Type B pancreatic cell (in vitro differentiated cells): Measurements from ENCODE around the gene ABCB1. TPM values are rescaled to one million over a fixed set of nuclear protein-coding genes. Genes with fewer than 3 reads are reported as not detected.

Source experiments
- DNase-seq: peaks from one replicate; pipeline ENCODE4 v3.0.0; 2021; ENCODE audit warnings: mixed read lengths; ENCODE audit not compliant: unreplicated experiment; ENCODE audit errors: extremely low spot score
- H3K27ac Mint-ChIP-seq: 2 replicates; pipeline ENCODE4 v1.8.0; 2021; ENCODE audit warnings: mild to moderate bottlenecking, mixed read lengths
- H3K27me3 Mint-ChIP-seq: 2 replicates; pipeline ENCODE4 v1.8.0; 2021; ENCODE audit warnings: mixed read lengths
- H3K36me3 Mint-ChIP-seq: 2 replicates; pipeline ENCODE4 v1.8.0; 2021; ENCODE audit warnings: mixed read lengths
- H3K4me1 Mint-ChIP-seq: one replicate; pipeline ENCODE4 v1.8.0; 2021; ENCODE audit warnings: mixed read lengths; ENCODE audit not compliant: unreplicated experiment
- H3K4me3 Mint-ChIP-seq: 2 replicates; pipeline ENCODE4 v1.8.0; 2021; ENCODE audit warnings: mild to moderate bottlenecking, mixed read lengths
- H3K9me3 Mint-ChIP-seq: 2 replicates; pipeline ENCODE4 v1.8.0; 2021; ENCODE audit warnings: mixed read lengths
- total RNA-seq: library from RNA; stranded (reverse); gene quantifications from 2 replicates; pipeline ENCODE4 v1.2.1, GENCODE V29; 2021; ENCODE audit warnings: low replicate concordance
- TF ChIP-seq, protein P1 (sequence below): fragments of 200-600 bp; sonication (generic); conservative IDR thresholded peaks from 2 replicates; pipeline ENCODE4 v1.5.0; 2021; ENCODE audit warnings: antibody characterized with exemption, mild to moderate bottlenecking

ABCB1 gene
- total RNA-seq, 1 donor from 2014 or later, result 31.3 TPM

- TF ChIP-seq, protein P1, sequence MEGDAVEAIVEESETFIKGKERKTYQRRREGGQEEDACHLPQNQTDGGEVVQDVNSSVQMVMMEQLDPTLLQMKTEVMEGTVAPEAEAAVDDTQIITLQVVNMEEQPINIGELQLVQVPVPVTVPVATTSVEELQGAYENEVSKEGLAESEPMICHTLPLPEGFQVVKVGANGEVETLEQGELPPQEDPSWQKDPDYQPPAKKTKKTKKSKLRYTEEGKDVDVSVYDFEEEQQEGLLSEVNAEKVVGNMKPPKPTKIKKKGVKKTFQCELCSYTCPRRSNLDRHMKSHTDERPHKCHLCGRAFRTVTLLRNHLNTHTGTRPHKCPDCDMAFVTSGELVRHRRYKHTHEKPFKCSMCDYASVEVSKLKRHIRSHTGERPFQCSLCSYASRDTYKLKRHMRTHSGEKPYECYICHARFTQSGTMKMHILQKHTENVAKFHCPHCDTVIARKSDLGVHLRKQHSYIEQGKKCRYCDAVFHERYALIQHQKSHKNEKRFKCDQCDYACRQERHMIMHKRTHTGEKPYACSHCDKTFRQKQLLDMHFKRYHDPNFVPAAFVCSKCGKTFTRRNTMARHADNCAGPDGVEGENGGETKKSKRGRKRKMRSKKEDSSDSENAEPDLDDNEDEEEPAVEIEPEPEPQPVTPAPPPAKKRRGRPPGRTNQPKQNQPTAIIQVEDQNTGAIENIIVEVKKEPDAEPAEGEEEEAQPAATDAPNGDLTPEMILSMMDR, result no peak
- Mint-ChIP-seq H3K36me3 (no peaks in the 10 kb centered on the region), H3K27me3 (no peaks in the 10 kb centered on the region), H3K4me3 (no peak overlapping the region), H3K27ac (no peak overlapping the region), H3K4me1 (peaks cover 17% of the 10 kb centered on the region), H3K9me3 (no peaks in the 10 kb centered on the region)
- DNase-seq, result no peak
Observed at GRCh38 chr7:87458148-87458547, 142.5 kb downstream of the ABCB1 start.

GRCh38 chr7:87456247-87456646, 144.4 kb downstream of the ABCB1 start:
- Mint-ChIP-seq H3K4me1 (peaks cover 17% of the 10 kb centered on the region), H3K27ac (no peak overlapping the region), H3K9me3 (no peaks in the 10 kb centered on the region), H3K27me3 (no peaks in the 10 kb centered on the region), H3K4me3 (no peak overlapping the region), H3K36me3 (no peaks in the 10 kb centered on the region)
- no peak for DNase-seq
- TF ChIP-seq, protein P1, result no peak

Other genes with a start within 250 kb of the ABCB1 start
- 1.00 and 1.6 TPM in 2 replicates for gene ABCB4, start 125.2 kb downstream of the ABCB1 start, total RNA-seq
- gene RUNDC3B, start 27.5 kb upstream of the ABCB1 start, total RNA-seq, result 1.3 and 1.8 TPM in 2 replicates